Activated naive CD4-positive, alpha-beta T cell treated with anti-CD3 and anti-CD28 coated beads, Interleukin-2, amount 50 U/mL, for 16 hours (primary cell): ENCODE data around the gene ATG4C.
"Not testable (repeated sequence)": the region's sequence is repeated elsewhere in the genome, so short reads cannot be mapped to it uniquely, and the experiment has no call there.

Source experiments
- DNase-seq: peaks from one replicate; pipeline ENCODE4 v3.0.0-alpha.2; 2020

The ATG4C gene, protein sequence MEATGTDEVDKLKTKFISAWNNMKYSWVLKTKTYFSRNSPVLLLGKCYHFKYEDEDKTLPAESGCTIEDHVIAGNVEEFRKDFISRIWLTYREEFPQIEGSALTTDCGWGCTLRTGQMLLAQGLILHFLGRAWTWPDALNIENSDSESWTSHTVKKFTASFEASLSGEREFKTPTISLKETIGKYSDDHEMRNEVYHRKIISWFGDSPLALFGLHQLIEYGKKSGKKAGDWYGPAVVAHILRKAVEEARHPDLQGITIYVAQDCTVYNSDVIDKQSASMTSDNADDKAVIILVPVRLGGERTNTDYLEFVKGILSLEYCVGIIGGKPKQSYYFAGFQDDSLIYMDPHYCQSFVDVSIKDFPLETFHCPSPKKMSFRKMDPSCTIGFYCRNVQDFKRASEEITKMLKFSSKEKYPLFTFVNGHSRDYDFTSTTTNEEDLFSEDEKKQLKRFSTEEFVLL

DNA sequence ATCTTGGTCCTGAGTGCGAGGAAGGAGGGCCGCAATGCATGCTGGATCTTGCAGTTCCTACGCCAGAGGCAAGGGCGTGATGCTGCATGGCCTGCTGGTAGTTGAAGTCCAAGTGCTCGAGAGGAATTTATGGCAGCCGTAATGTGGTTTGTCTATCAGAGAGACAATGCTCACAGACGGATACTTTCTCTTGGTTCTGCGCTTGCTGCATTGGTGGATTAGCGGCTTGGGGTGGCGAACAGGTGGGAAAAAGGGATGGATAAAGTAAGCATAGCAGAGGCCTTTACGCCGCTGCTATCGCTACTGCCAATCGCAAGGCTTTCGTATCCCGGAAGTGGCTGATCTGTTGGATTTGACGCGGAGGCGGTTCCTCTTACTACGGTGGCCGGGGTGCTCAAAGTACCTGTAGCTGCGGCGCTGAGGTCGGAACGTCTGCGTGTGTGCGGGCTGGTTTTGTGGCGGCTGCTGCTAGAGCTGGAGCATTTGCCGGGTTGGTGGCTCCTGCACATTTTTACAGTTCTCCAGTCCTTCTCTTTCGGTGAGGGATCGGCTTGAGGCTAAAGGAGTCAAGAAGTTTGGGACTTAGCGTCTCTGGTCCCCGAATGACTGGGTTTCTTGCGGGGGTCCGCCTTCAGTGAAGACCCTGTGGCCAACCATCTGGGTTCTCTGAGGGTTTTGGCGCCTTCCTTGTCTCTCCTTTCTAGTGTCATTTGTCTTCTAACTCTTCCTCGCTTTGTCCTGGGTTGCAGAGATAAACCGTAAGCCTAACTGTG is at the start of gene ATG4C:
Gene ATG4C, plus strand, starts transcription at position 397 of the 773 bp plus-strand sequence. CDS start 19,655 bp downstream, outside the sequence.
- peak; percentile 91 for DNase-seq

DNA sequence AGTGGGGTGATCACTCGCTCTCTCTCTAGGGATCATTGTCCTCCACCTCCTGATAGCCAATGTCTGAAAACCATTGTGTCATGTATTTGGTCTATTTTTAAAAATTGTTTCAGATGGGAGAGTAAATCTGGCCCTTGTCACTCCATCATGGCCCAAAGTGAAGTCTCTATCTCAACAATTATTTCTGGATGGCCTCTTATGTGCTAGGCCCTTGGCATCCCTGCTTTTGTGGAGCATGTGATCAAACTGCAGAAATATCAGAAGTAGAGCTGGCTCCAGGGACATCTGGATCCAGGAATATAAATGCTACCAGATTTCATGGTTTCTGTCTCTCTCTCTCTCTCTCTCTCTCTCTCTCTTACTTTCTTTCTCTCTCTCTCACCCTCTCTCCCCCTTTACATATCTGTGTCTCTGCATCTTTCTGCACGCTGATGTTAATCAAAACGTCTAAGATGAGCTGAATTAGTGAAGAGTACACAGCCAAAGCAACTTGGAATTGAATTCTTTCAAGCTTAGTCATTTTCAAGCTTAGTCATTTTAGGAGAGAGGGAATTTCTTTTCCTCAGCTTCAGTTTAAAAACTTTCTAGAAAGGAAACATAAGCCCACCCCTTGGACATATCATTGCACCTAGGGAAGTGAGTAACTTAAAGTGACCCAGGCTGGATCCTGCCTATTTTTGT is 48.3 kb upstream of the ATG4C start:
- DNase-seq, result no peak

DNA sequence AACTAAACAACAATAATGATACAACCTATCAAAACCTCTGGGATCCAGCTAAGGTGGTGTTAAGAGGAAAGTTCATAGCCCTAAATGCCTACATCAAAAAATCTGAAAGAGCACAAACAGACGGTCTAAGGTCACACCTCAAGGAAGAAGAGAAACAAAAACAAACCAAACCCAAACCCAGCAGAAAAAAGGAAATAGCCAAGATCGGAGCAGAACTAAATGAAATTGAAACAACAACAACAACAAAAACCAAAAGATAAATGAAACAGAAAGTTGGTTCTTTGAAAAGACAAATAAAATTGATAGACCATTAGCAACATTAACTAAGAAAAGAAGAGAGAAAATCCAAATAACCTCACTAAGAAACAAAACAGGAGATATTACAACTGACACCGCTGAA is 43.2 kb upstream of the ATG4C start:
- not testable (repeated sequence) for DNase-seq

GRCh38 chr1:62744611-62745577 is 39.0 kb upstream of the ATG4C start:
- DNase-seq, result no peak

DNA sequence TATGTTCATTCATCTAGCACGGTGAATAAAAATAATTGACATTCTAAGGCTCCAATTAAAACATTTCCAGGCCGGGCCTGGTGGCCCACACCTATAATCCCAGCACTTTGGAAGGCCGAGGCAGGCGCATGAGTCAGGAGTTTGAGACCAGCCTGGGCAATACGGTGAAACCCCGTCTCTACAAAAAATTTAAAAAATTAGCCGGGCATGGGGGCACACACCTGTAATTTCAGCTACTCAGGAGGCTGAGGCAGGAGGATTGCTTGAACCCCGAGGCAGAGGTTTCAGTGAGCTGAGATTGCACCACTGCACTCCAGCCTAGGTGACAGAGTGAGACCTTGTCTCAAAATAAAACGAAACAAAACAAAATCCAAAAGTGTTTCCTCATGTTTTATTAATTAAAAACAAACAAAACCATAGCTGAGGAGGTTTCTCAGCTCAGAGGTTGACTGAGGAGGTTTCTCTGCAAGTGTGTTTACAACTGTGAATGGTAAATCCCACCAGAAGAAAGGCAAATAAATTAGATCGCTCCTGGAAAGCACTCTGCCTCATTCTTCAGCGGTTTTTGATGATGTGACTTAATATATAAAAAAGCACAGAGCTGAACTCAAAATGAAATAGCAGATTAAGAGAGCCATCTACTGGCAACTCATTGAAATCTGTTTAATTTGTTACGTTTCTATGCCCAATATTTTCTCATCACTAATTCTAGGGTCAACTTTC is 37.7 kb upstream of the ATG4C start:
- DNase-seq, result no peak

GRCh38 chr1:62746809-62747138 is 37.2 kb upstream of the ATG4C start:
- no peak for DNase-seq

GRCh38 chr1:62753031-62753965 is 30.6 kb upstream of the ATG4C start:
- DNase-seq, result no peak

GRCh38 chr1:62754938-62755337 is 29.0 kb upstream of the ATG4C start:
- not testable (repeated sequence) for DNase-seq

GRCh38 chr1:62756255-62756884 is 27.6 kb upstream of the ATG4C start:
- not testable (repeated sequence) for DNase-seq

DNA sequence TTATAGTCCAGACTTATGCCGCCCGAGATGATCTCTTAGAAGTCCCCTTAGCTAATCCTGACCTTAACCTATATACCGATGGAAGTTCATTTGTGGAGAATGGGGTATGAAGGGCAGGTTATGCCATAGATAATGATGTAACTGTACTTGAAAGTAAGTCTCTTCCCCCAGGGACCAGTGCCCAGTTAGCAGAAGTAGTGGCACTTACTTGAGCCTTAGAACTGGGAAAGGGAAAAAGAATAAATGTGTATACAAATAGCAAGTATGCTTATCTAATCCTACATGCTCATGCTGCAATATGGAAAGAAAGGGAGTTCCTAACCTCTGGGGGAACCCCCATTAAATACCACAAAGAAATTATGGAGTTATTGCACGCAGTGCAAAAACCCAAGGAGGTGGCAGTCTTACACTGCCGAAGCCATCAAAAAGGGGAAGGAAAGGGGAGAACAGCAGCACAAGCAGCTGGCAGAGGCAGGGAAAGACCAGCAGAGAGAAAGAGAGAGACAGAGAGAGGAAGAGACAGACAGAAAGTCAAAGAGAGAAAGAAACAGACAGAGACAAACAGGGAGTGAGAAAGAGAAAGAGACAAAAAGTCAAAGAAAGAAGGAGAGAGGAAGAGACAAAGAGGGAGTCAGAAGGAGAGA is 24.6 kb upstream of the ATG4C start:
- not testable (repeated sequence) for DNase-seq

- not testable (repeated sequence) for DNase-seq
These were observed 23.7 kb upstream of the ATG4C start for GRCh38 chr1:62760021-62760782.

DNA sequence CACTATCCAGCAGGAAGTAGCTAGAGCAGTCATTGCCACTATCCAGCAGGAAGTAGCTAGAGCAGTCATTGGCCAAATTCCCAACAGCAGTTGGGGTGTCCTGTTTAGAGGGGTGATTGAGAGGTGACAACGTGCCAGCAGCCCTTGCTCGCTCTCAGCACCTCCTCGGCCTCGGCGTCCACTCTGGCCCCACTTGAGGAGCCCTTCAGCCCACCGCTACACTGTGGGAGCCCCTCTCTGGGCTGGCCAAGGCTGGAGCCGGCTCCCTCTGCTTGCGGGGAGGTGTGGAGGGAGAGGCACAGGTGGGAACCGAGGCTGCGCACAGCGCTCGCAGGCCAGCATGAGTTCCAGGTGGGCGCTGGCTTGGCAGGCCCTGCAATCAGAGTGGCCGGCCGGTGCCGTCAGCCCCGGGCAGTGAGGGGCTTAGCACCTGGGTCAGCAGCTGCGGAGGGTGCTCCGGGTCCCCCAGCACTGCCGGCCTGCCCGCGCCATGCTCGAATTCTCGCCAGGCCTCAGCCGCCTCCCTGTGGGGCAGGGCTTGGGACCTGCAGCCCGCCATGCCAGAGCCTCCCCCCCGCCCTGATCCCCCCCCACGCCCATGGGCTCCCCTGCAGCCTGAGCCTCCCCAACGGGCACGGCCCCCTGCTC is 22.6 kb upstream of the ATG4C start:
- DNase-seq, result not testable (repeated sequence)

- DNase-seq, result not testable (repeated sequence)
These were observed 21.9 kb upstream of the ATG4C start for GRCh38 chr1:62762027-62762426.

GRCh38 chr1:62765981-62766380 is 18.0 kb upstream of the ATG4C start:
- DNase-seq, result no peak

- not testable (repeated sequence) for DNase-seq
These were observed 15.4 kb upstream of the ATG4C start for GRCh38 chr1:62768551-62768950.

- DNase-seq, result no peak
These were observed 11.2 kb upstream of the ATG4C start for GRCh38 chr1:62772607-62773295.

- DNase-seq, result no peak
These were observed 9.9 kb upstream of the ATG4C start for GRCh38 chr1:62774006-62774405.
